ENCODE results near the gene XAGE3.
"Not testable (repeated sequence)": the region's sequence is repeated elsewhere in the genome, so short reads cannot be mapped to it uniquely, and the experiment has no call there.

The XAGE3 gene, protein sequence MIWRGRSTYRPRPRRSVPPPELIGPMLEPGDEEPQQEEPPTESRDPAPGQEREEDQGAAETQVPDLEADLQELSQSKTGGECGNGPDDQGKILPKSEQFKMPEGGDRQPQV

DNA sequence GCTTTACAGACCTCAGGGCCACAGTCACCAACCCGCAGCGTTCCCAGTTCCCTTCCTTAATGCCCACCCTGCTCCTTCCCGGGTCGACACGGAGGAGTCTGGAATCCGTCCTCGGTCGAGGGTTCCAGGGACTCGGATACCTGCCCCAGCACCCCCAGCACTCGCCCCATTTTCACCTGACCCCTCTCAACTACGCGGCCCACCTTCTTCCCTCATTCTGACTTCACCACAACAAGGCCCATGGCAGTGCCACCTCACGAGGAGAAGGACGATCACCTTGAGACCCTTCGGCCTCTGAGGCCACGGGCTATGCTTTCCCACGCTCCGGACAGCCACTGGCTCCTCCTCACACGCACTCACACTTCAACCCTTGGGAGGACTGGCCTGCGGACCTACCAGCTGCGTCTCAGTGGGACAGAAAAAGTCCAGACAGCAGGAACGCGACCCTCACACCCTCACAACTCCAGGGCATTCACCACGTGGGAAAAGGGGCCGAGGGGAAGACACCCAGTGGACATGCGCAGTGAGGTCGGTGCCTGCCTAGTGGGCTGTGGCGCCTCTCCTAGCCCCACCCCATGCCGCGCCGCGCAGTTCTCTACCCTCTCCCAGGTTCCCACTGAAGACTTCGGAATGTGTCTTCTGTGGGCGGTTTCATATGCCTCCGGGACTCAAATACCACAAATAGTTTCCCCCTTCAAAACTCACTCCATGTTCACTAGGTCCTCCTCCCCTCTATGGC, at the start of gene XAGE3:
TSS of gene XAGE3 (minus strand) at position 474 of the 739 bp plus-strand sequence. CDS start 950 bp downstream, outside the sequence.
- DNase-seq: no peak

DNA sequence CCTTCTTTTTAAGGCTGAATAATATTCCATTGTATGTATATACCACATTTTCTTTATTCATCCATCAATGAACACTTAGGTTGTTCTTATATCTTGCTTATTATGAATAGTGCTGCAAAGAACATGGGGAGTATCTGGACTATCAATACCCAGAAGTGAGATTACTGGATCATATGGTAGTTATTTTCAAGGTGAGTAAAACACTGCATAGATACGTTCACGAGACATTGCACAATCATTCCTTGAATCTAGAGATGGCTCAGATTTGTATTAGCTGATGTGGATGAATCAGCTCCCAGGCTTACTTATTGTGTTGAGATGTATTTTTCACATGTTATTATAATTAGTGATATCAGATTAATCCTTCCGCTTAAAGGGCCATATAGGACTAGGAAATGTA, 46.8 kb upstream of the XAGE3 start:
- not testable (repeated sequence) for DNase-seq

DNA sequence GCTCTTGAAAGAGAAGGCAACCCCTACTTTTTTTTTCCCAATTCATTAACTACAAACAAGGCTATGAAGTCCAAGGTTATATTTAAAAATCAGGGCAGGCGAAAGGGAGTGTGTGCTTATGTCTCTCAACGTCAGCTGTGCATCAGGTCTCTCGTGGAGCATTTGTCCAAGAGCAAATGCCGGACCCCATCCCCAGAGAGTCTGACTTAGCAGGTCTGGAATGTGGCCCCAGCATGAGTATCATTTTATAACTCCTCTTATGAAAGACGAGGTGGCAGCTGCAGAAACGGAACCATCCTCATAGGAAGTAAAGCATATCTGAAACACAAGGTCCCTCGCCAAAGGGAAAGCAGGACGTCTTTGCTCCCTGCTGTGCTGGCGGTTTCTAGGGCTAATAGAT, 45.8 kb upstream of the XAGE3 start:
- not testable (repeated sequence) for DNase-seq

DNA sequence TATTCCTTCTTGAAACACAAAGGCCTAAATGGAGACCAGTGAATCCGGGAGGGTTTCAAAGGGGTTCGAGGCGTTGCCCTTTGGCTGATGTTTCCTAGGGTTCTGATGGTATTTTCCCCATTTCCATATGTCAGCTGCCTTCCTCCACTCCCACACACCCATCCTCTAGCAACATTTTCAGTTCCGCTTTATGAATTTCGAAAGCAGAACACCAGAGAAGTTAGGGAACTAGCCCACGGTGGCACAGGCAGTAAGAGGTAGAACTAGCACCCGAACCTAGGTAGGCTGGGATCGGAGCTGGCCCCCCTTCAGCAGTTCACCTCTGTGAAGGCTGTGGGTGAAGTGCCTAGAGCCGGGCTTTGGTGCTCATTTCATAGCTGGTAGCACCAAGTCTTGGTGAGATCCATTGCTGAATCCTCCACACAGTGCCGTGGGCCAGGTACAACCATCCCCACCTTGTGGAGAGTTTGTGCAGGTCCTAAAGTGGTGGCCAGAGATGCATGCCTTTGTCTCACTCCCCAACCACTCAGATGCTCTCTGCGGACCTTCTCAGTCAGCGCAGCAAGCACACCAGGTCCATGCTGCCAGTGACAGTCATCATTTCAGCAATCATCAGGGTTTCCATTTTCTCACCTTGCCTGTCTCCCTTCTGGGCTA, 41.6 kb upstream of the XAGE3 start:
- DNase-seq: not testable (repeated sequence)

DNA sequence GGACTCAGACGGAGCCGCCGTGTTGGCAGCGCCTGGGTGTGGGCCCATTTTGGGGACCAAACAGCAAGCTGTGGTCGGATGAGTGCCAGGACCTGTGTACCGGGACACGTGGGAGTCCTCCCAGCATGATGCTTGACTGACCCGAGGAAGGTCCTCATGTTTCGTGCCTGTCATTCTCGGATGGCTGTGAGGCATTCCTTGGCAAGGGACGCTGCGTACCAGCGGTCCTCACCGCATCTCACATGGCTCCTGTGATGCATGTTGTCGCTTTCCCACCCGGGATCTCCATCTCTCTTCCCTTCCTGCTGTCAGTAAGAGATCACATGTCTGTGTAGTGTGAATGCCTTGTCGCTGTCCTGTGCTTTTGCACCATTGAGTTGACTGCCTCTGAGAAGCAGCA, 40.0 kb upstream of the XAGE3 start:
- not testable (repeated sequence) for DNase-seq

DNA sequence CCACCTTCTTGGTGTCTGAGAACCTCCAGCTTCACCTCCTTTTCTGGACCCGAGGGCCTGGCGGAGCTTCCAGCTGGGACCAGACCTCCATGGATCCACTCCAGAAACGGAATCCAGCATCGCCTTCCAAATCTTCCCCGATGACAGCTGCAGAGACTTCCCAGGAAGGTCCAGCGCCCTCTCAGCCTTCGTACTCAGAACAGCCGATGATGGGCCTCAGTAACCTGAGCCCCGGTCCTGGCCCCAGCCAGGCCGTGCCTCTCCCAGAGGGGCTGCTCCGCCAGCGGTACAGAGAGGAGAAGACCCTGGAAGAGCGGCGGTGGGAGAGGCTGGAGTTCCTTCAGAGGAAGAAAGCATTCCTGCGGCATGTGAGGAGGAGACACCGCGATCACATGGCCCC, 39.3 kb upstream of the XAGE3 start:
- not testable (repeated sequence) for DNase-seq

DNA sequence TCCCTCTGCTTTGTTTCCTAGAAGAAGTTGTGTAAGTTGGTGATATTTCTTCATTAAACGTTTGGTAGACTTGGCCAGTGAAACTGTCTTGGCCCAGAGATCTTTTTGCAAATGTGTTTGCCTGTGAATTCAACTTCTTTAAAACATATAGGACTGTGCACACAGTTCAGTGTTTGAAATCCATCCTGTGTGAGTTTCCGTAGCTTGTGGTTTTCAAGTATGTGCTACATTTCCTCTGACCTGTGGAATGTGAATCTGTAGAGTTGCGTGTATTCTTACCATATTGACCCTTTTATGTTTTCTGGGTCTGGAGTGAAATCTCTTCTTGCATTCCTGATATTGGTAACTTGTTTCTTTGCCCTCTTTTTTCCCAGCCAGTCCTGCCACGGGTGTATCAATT, 38.2 kb upstream of the XAGE3 start:
- DNase-seq: not testable (repeated sequence)

DNA sequence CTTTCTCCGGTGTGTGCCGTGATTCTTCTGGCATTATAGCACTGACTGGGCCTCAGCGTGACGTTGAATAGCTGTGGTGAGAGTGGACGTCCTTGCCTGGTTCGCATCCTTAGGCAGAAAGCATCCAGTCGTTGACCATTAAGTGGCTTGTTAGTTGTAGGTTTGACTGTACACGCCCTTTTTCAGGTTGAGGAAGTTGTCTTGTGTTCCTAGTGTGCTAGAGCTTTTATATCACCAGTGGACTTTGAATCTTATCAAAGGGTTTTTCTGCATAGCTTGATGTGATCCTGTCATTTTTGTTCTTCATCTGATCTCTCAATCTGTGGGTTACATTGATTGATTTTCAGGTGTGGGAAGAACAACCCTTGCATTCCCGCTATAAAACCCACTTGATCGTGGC, 37.6 kb upstream of the XAGE3 start:
- DNase-seq: not testable (repeated sequence)

DNA sequence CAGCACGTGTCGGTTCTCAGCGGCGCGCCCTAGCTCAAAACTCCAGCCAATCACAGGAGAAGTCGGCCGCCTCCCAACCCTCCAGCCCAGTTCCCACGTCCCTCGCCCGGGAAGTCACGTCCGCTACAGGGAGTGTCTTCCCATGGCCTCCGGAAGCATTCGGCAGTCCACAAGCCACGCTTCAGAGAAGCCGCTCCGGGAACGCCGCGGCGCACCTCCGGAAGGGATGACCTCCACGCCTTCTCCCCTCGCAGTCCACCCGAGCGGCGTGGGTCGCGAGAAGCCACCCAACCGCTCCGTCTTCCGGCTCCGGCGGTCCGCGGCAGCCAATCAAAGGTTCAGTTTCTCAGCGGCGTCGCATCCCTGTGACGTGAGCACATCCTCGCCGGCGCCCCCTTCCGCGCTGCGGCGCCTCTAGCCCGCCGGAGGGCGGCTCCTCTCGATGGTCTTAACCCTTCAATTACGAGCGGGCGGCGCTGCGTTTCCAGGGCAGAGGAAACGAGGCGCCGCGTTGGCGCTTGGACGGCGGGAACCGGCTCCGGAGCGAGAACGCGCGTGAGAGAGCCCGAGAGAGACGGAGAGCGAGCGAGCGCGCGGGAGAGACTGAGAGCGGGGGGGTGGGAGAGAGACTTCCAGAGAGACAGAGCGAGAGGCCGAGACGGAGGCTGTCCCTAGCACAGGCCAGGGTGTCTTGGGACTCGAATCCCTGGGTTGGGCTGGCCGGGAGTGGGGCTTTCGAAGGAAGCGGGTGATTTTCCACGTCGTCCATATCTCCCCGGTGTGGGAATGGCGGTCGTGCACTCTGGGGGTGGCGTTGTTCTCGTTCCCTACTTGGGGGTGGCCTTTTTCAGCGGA, 29.2 kb upstream of the XAGE3 start, which contains the start of gene FAM156B:
TSS of gene FAM156B (plus strand) at position 476 of the 855 bp plus-strand sequence. CDS start 9,896 bp downstream, outside the sequence.
- not testable (repeated sequence) for DNase-seq

DNA sequence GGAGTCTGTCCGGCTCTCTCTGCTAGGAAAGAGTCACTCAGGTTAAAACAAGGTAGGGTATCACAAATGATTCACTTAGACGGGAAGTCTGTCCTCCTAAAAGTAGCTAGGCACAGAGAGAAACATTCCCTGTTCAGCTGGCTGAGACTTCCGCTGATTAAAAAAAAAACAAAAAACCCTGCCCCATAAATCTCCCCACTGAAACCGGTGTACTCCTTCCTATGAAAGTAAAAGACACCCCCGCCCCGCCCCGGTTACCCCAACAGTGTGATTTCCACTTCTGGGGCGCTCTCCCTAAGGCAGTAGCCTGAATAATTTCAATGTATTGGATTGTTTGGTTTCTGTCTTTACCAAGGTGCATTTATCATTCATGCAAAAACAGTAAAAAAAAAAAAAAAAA, 28.6 kb upstream of the XAGE3 start:
- not testable (repeated sequence) for DNase-seq

DNA sequence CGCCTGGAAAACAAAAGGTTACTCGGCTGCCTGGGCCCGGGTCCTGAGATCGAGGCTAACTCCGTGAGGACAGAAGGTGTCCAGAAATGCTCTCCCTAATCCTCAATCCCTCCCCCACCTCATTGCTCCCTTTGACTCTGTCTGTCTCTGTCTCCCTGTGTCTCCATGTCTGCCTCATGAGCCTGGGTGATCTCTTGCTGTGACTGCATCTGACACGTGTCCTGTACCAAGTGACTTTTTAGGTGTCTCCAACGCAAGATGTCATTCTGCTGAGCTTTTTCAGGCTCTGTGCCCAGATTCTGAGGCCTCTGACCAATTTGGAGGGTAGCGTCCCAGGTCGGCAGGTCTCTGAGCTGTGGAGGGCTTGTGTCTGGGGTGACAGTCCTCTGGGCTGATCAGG, 20.2 kb upstream of the XAGE3 start:
- not testable (repeated sequence) for DNase-seq

DNA sequence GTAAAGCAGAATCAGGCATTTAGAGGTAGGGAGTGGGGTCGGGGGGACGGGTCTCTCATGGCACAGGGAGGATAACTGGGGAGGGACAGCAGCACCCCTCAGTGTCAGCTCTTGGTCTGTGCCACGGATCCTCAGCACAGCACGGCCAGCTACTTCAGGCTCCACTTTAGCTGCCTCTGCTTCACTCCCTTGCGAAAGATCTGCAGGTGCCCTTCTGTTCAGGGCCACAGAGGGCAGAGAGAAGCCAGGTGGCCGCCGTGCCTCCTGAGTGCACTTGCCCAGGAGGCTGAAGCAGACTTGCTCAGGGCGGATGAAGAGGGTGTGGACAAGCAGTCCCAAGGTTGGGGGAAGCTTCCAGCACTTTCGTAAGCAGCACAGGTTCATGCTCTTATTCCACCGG, 19.6 kb upstream of the XAGE3 start:
- not testable (repeated sequence) for DNase-seq

DNA sequence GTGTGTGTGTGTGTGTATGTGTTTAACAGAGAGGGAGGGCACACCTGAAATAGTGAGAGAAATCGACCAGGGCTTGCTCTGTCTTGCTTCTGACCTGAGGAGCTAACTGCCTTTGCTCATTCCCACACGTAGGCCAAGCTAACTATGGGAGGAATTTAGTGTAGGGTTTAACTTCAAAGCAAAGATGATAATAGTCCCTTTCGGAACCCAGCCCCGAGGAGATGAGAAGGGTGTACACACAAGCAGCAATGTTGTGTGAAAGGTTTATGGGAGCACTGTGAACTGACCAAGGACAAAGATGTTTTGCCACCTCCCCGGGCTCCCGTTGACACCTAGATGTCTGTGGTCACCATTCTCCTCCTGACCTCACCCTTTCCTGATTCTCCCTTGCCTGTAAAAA, 8.5 kb upstream of the XAGE3 start:
- DNase-seq: not testable (repeated sequence)

DNA sequence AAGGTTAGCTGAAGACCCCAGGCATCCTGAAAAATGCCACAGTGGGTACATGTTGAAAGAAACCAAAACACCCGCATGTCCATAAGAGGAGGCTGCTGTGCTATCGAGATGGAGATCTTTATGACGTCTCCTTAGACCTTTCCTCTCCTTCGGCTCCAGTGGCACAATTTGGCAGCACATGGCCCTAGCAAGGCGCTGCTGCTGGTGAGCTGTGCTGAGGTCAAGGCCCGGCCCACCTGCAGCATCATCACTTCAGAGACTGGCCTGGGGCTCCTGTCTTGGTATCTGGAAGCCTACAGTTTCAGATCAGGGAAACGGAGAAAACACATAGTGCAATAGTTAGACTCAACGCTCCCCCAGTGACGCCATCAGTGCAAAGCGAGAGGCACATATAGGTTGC, 7.6 kb upstream of the XAGE3 start:
- DNase-seq: not testable (repeated sequence)

DNA sequence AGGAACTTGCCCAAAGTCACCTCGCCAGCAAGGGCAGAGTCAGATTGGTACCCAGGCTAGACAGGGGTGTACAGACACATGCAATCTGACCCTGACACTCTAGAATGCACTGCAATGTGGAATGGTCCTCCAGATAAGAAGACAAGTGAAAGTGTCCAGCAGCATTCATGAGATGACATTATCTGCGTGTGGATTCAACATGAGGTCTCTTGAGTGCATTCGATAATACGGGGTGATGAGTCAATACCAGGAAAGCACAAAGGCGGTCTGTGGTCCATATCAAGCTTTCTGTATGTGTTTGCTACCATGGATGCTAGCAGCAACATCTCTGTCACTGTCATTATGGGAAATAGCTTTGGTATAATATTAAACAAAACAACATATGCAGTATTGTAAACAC, 6.8 kb upstream of the XAGE3 start:
- no peak for DNase-seq

DNA sequence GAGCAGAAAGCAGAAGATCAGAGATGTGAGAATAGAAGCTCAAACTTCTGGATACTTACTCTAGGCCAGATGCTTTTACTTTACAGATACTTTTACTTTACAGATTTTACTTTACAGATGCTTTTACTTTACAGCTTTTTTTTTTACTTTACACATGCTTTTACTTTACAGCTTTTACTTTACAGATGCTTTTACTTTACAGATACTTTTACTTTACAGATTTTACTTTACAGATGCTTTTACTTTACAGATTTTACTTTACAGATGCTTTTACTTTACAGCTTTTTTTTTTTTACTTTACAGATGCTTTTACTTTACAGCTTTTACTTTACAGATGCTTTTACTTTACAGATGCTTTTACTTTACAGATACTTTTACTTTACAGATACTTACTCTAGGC, 5.9 kb upstream of the XAGE3 start:
- not testable (repeated sequence) for DNase-seq

DNA sequence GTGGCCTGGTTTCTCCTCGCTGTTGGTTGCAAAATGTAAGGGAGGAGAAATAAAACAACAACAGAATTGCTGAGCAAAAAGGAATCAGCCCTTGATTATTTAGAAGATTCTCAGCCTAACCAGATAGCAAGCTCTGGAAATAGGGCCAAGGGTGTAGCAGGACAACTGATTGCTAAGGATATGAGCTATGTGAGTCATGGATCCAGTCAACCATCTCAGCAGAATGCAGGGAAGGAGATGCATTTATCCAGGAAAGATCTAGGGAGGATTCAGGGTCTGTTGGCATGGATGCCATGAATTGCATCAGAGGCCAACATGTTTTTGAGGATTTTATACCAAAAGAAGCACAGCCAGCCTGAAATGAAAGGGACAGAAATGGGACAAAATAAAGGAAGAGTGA, 2.2 kb upstream of the XAGE3 start:
- no peak for DNase-seq

DNA sequence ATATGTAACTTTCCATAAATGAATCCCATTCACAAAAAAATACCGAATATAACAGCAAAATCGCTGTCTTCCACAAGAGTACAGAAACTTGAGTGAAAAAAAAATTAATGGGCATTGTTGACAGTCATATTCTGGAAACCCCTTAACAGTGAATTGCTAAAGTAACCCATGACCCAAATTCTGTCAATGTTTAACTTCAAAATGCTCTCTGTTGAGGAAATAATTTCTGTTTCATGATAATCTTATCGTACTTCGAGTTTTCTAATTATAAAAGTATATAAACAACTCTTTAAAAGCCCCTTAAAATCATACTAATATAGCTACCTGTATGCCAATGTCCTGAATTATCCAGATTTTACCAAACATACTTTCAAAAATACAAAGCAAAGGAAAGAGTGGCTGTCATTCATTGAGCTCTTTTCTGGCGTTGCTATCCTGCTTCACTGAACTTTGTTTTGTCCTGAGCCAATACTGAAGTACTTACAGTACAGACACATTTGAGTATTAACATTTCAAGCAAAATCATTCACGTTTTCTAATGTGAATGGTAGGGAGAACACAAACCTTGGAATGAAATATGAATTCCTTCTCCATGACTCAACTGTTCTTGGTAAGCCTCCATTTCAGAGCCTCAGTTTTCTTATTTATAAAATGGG, 2.4 kb downstream of the XAGE3 start:
- DNase-seq: no peak

DNA sequence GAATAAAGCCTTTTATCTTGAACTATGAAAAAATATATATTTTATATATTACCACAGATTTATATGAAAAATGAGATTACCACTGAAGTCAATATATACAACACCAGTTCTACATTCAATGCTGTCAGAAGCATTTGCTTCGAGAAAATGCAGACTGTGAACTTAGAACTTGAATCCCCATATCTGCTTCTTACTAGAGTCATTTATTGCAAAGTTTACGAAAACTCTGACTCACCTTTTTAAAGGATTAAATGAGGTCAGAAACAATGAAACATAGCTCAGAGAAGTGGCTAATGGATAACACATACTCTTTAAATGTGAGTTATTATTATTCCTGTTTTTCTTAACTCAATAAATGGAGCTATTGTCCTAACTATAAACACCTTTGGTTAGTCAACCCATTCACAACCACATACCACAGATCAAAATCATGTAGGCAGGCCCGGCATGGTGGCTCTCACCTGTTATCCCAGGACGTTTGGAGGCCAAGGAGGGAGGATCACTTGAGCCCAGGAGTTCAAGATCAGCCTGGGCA, 10.8 kb downstream of the XAGE3 start:
- DNase-seq: not testable (repeated sequence)

DNA sequence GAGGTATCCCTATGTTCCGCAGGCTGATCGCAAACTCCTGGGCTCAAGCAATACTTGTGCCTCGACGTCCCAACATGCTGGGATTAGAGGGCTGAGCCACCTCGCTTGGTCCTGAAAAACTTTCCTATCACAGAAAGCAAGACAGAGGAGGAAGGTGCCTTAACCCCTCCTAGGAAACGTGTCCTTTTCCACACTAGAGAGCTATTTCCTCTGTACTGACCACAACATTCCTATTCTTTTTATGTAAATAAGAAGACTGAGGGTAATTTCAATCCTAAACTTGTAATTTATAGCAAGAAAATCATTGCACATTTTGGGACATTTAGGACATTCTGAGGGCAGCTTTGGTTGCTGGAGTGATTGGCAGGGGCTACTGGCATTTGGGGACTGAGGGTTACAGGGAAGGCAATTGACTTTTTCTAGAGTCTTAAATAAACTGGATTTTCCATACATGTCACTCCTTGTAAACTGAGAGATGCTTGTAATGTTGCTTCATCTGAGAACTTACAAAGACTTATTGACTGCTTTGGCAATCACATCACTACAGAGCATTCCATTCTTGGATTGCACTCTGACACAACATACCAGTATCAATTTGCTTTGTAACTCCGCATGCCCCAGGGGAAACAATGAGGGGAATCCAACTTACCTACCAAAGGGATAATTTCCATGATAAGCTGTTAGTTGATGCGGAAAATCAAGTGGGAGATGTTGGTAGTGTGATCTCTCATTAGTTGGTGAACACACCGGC, 15.6 kb downstream of the XAGE3 start:
- DNase-seq: no peak

DNA sequence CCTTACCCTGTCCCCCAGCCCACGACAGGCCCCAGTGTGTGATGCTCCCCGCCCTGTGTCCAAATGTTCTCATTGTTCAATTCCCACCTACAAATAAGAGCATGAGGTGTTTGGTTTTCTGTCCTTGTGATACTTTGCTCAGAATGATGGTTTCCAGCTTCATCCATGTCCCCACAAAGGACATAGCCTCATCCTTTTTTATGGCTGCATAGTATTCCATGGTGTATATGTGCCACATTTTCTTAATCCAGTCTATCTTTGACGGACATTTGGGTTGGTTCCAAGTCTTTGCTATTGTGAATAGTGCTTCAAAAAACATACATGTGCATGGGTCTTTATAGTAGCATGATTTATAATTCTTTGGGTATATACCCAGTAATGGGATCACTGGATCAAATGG, 24.3 kb downstream of the XAGE3 start:
- not testable (repeated sequence) for DNase-seq

Data from activated CD4-positive, alpha-beta T cell treated with anti-CD3 and anti-CD28 coated beads for 4 hours (primary cell).